K562 (cell line): ENCODE results near the gene TTN. TPM values are rescaled to one million over a fixed set of nuclear protein-coding genes. Genes with fewer than 3 reads are reported as not detected.

Source experiments
- ATAC-seq: fragments of 200-7000 bp; cut with Tn5 transposase; 3 replicates; pipeline ENCODE4 v1.9.1; 2020; ENCODE audit warnings: moderate library complexity
- BruUV-seq: library from RNA; stranded (reverse); fragments of 400-500 nt; replicated peaks from 2 replicates; lab custom pipeline; 2021; lab: Mats Ljungman, UMichigan
- CTCF ChIA-PET: fragments of 300-600 bp; formaldehyde crosslinking; extraction: SDS; loops from one replicate; lab custom pipeline; 2021; ENCODE audit warnings: low intra/inter-chr PET ratio; lab: Yijun Ruan, JAX
- POLR2A ChIA-PET: fragments of 300-600, 350-650 bp; sonication (Branson Sonifier 250); formaldehyde crosslinking; extraction: SDS; loops from one replicate; lab custom pipeline; 2021; ENCODE audit warnings: antibody characterized with exemption, inconsistent platforms; lab: Yijun Ruan, JAX
- DNase-seq, 4 experiments: peaks; one replicate each; pipeline versions ENCODE4 v3.0.0 to v3.0.0-alpha.2; 2011 to 2018; ENCODE audit warnings: low spot score in 3 of 4, mixed read lengths in 3 of 4; ENCODE audit errors: extremely low read depth in 1 of 4
- FAIRE-seq: peaks from 2 replicates; lab custom pipeline; 2011; peaks lifted over from hg19 to GRCh38; lab: Jason Lieb, UNC
- H2AFZ ChIP-seq: 2 replicates; pipeline ENCODE4 v1.6.0; 2011; ENCODE audit warnings: low read depth, low read length, control low read depth, inconsistent platforms
- H3K27ac ChIP-seq: fragments of 200-600 bp; 3 replicates; pipeline ENCODE4 v1.8.0; 2011; ENCODE audit warnings: low read depth, mild to moderate bottlenecking, control low read depth, inconsistent platforms, low read length, moderate library complexity, mixed read lengths; ENCODE audit errors: extremely low read depth
- H3K27me3 ChIP-seq, 2 experiments: fragments of 300-600 bp in 1 of 2; 2 replicates in 1 of 2; 3 replicates in 1 of 2; pipeline versions ENCODE4 v1.6.0 to v1.8.0; 2011; ENCODE audit warnings: inconsistent platforms in 2 of 2, low read length in 2 of 2, mild to moderate bottlenecking in 1 of 2, mixed read lengths in 1 of 2, moderate library complexity in 1 of 2; ENCODE audit not compliant: control insufficient read depth in 2 of 2, insufficient read depth in 2 of 2
- H3K36me3 ChIP-seq: fragments of 300-600 bp; 3 replicates; pipeline ENCODE4 v1.8.0; 2011; ENCODE audit warnings: mild to moderate bottlenecking, low read length, inconsistent platforms; ENCODE audit not compliant: control insufficient read depth, insufficient read depth
- H3K4me1 ChIP-seq, 2 experiments: fragments of 200-600 bp in 1 of 2; replicated peaks in 1 of 2; 2 replicates in 1 of 2; 3 replicates in 1 of 2; pipeline versions ENCODE4 v1.5.1 to v1.8.0; 2011; ENCODE audit warnings: inconsistent platforms in 2 of 2, low read length in 2 of 2, mild to moderate bottlenecking in 1 of 2, mixed read lengths in 1 of 2, moderate library complexity in 1 of 2; ENCODE audit not compliant: control insufficient read depth in 2 of 2, insufficient read depth in 2 of 2
- H3K4me2 ChIP-seq: 2 replicates; pipeline ENCODE4 v1.6.1; 2011; ENCODE audit warnings: low read length, control low read depth, inconsistent platforms, mixed read lengths; ENCODE audit not compliant: insufficient read depth
- H3K4me3 ChIP-seq: fragments of 200-600 bp; sonication (generic), shearing (Covaris generic); 2 replicates; pipeline ENCODE4 v1.5.1; 2016; ENCODE audit warnings: control low read depth, inconsistent platforms
- H3K79me2 ChIP-seq: fragments of 200-600 bp; 3 replicates; pipeline ENCODE4 v1.8.0; 2011; ENCODE audit warnings: low read length, inconsistent platforms; ENCODE audit not compliant: control insufficient read depth, insufficient read depth
- H3K9ac ChIP-seq, 2 experiments: 2 replicates each; pipeline versions ENCODE4 v1.6.0 to v1.6.1; 2011; ENCODE audit warnings: low read depth in 2 of 2, low read length in 2 of 2, control low read depth in 1 of 2, inconsistent platforms in 1 of 2, mild to moderate bottlenecking in 1 of 2, mixed read lengths in 1 of 2; ENCODE audit not compliant: insufficient read depth in 1 of 2
- H3K9me1 ChIP-seq: one replicate; pipeline ENCODE4 v1.6.0; 2011; ENCODE audit warnings: inconsistent platforms, mild to moderate bottlenecking, low read length, moderate library complexity; ENCODE audit not compliant: control insufficient read depth, insufficient read depth
- H3K9me3 ChIP-seq: replicated peaks from 2 replicates; pipeline ENCODE4 v1.5.1; 2011; ENCODE audit warnings: low read depth, low read length, inconsistent platforms; ENCODE audit not compliant: control insufficient read depth, insufficient read depth
- H4K20me1 ChIP-seq: replicated peaks from 2 replicates; pipeline ENCODE4 v1.6.1; 2011; ENCODE audit warnings: low read length, inconsistent platforms, mixed read lengths; ENCODE audit not compliant: control insufficient read depth, insufficient read depth
- EZH2 ChIP-seq: IDR thresholded peaks from 2 replicates; pipeline ENCODE4 v1.6.1; 2012; ENCODE audit warnings: low read depth, mild to moderate bottlenecking, inconsistent platforms, low read length, borderline replicate concordance
- SOX6 ChIP-seq: fragments of 450-650 bp; IDR thresholded peaks from 2 replicates; pipeline ENCODE4 v1.6.1; 2014; ENCODE audit warnings: mild to moderate bottlenecking
- ZNF644 ChIP-seq: fragments of 200-800 bp; sonication (Bioruptor generic); IDR thresholded peaks from 2 replicates; pipeline ENCODE4 v1.6.1; 2016; ENCODE audit warnings: low read depth, missing genetic modification characterization, missing compliant biosample characterization
- WGBS: fragments of 100-300 bp; shearing (Covaris generic); methylation state at CpG from one replicate; pipeline ENCODE4 v1.1.6; 2016; ENCODE audit warnings: low coverage, mixed read lengths; ENCODE audit not compliant: insufficient coverage; ENCODE audit errors: missing lambda C conversion rate; 5-methylcytosine and 5-hydroxymethylcytosine counted together
- in situ Hi-C: fragments of 300-500 bp; cut with MboI; formaldehyde crosslinking; loops from 4 replicates; pipeline ENCODE4 v1.15.0; 2018; ENCODE audit warnings: inconsistent platforms, mixed read lengths
- intact Hi-C: fragments of 100-400 bp; cut with micrococcal nuclease; formaldehyde crosslinking; loops from 2 replicates; pipeline ENCODE4 v1.14.2; 2022
- polyA plus RNA-seq, 8 experiments: library from polyadenylated mRNA; depleted of rRNA in 4 of 8; stranded (reverse) in 5 of 8; unstranded in 3 of 8; fragments of >200 nt; fragmentation: Nextera tagmentation in 2 of 8; fragmentation: Illumina TruSeq in 1 of 8; extraction: Ambion mirVana in 2 of 8; extraction: Trizol in 1 of 8; gene quantifications; 2 replicates each; pipeline versions ENCODE4 v1.2.1 to v1.2.3, GENCODE V29; 2011 to 2014; ENCODE audit warnings: inconsistent platforms in 1 of 8, missing spikeins in 1 of 8
- total RNA-seq, 7 experiments: library from RNA; depleted of rRNA in 6 of 7; stranded (reverse); fragments of >200 nt in 6 of 7; fragmentation: Illumina TruSeq in 2 of 7; extraction: Trizol in 2 of 7; gene quantifications; 2 replicates each; pipeline versions ENCODE4 v1.2.1 to v1.2.3, GENCODE V29; 2011 to 2021; ENCODE audit warnings: low replicate concordance in 1 of 7
- TF ChIP-seq, protein P1 (sequence below): fragments of 450-650 bp; IDR thresholded peaks from 2 replicates; pipeline ENCODE4 v1.6.1; 2016; ENCODE audit warnings: antibody characterized with exemption

The TTN gene
- total and polyA plus RNA-seq, 9 of the 15 experiments (the other 6 are each of a cell fraction or from before 2014, with no cell fraction given), result under 0.01 to 0.20 (median 0.04) TPM; not detected in 1

DNA sequence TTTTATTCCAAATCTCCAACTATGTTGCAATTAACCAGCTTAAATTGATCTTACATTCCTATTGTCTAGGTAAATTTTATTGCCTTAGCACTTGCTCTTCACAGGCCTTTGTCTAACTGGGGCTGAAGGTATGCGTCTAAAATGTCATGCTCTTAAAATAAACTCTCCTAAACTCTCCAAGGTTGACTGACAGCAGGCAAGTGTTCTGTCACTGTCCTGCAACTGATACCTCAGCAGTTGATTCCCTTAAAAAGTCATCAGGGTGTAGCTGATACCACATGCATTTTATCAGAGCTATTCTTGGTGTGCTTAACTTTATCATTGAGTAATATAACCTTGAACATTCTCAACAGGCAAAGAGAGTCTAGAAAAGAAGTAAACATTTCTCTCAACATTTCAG is 680 bp downstream of the TTN start:
- intact Hi-C loops, result no loop called here
- H2AFZ ChIP-seq, result no peak overlapping the region
- 0 out of 5 replicates have a peak, but pooled peaks cover 0 to 3% of the 10 kb centered on the region in 2 experiments for H3K27me3 ChIP-seq
- ChIA-PET CTCF (no interaction called here), POLR2A (no interaction called here)
- H3K9me1 ChIP-seq, result no peaks in the 10 kb centered on the region
- TF ChIP-seq EZH2, result no peak
- no peak for TF ChIP-seq SOX6
- TF ChIP-seq ZNF644 (tag), result no peak
- H3K4me2 ChIP-seq, result no peak overlapping the region
- no peaks in the 10 kb centered on the region for H3K36me3 ChIP-seq
- H3K79me2 ChIP-seq, result no peaks in the 10 kb centered on the region
- H3K27ac ChIP-seq, result no peak overlapping the region
- FAIRE-seq, result no peak
- ATAC-seq, result no peak
- no peak overlapping the region for H3K4me3 ChIP-seq
- H3K4me1 ChIP-seq, result no peaks in the 10 kb centered on the region; a peak in 1 of 5 replicates
- DNase-seq, result no peak
- in situ Hi-C loops, result no loop called here
- no peaks in the 10 kb centered on the region for H3K9me3 ChIP-seq
- no peak overlapping the region for H3K9ac ChIP-seq
- H4K20me1 ChIP-seq, result no peaks in the 10 kb centered on the region
- BruUV-seq, result no TSS peak
- 0% methylated on average over 1 of the region's 1 CpG for WGBS

DNA sequence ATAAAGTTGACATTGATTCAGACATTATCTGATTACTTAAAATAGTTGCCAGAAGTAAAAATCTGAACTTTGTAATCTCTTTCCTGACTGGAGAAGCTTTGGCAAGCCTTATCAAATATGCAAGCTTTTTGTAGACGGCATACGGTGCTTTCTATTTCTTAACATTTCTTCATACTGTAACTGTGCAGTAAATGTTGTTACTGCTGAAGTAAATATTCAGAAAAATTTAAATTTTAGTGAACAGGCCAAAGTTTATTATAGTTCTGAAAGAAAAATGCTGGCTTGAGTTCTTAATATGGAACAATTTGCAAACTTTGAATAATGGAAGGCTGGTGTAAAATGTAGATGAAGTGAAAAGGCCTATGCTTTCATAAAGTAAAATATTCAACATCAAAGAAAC is 1.8 kb downstream of the TTN start:
- in situ Hi-C loops, result no loop called here
- Histone ChIP-seq H2AFZ (no peak overlapping the region), H3K4me2 (no peak overlapping the region), H4K20me1 (no peaks in the 10 kb centered on the region), H3K9ac (no peak overlapping the region), H3K27ac (no peak overlapping the region), H3K9me3 (no peaks in the 10 kb centered on the region), H3K4me3 (no peak overlapping the region), H3K9me1 (no peaks in the 10 kb centered on the region), H3K27me3 (peaks cover 0 to 3% of the 10 kb centered on the region in 2 experiments; a peak in 1 of 5 replicates), H3K79me2 (no peaks in the 10 kb centered on the region), H3K36me3 (no peaks in the 10 kb centered on the region), H3K4me1 (no peaks in the 10 kb centered on the region; a peak in 1 of 5 replicates)
- intact Hi-C loops, result no loop called here
- ChIA-PET POLR2A (no interaction called here), CTCF (interaction anchor here (0.6 kb wide), 1 partner anchor 621 kb away, joined by 4 read pairs; no protein-coding TSS in a partner anchor)
- no TSS peak for BruUV-seq
- WGBS, result 2% methylated on average over 2 of the region's 2 CpGs
- TF ChIP-seq, protein P1, sequence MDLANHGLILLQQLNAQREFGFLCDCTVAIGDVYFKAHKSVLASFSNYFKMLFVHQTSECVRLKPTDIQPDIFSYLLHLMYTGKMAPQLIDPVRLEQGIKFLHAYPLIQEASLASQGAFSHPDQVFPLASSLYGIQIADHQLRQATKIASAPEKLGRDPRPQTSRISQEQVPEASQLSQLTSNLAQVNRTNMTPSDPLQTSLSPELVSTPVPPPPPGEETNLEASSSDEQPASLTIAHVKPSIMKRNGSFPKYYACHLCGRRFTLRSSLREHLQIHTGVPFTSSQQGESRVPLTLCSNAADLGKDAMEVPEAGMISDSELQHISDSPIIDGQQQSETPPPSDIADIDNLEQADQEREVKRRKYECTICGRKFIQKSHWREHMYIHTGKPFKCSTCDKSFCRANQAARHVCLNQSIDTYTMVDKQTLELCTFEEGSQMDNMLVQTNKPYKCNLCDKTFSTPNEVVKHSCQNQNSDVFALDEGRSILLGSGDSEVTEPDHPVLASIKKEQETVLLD, result no peak
- FAIRE-seq, result no peak
- no peak for ATAC-seq
- DNase-seq, result no peak
